Fibroblast of skin of abdomen (primary cell): ENCODE results near the gene TEAD4.

ENCODE experiments used
- DNase-seq: peaks from one replicate; pipeline ENCODE4 v3.0.0-alpha.2; 2013

Gene TEAD4

GRCh38 chr12:2960996-2961616 lies 1.9 kb downstream of the TEAD4 start:
- peak; percentile 17 for DNase-seq

GRCh38 chr12:2961705-2962104 lies 2.5 kb downstream of the TEAD4 start:
- DNase-seq = no peak

- DNase-seq = no peak
Observed at GRCh38 chr12:2963154-2963759, 4.1 kb downstream of the TEAD4 start.

GRCh38 chr12:2963760-2964292 lies 4.6 kb downstream of the TEAD4 start:
- peak; percentile 41 for DNase-seq

GRCh38 chr12:2967651-2968050 lies 8.5 kb downstream of the TEAD4 start:
- DNase-seq = no peak

GRCh38 chr12:2970744-2971143 lies 11.5 kb downstream of the TEAD4 start:
- DNase-seq = no peak

DNA sequence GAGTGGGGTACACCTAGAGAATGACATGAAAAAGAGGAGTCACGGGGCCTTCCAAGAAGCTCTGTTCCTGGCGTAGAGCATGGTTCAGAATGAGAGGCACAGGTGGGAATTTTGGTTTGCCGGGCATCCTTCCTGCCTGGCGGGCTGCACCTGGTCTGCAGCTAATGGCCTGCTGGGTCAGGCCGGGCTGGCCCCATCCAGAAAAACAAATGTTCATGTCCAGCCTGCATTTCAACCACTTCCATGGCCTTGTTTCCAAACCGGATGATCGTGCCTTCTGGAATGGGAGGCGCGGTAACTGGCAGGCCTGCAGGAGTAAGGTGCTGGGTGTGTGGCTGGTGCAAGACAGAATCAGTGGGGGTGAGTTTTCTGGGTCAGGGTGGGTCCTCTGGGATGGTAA lies 14.4 kb downstream of the TEAD4 start:
- no peak for DNase-seq

GRCh38 chr12:2974560-2974971 lies 15.4 kb downstream of the TEAD4 start:
- DNase-seq = peak; percentile 15

- DNase-seq = no peak
Observed at GRCh38 chr12:2976581-2976996, 17.4 kb downstream of the TEAD4 start.

GRCh38 chr12:2977776-2978175 lies 18.6 kb downstream of the TEAD4 start:
- no peak for DNase-seq

GRCh38 chr12:2979806-2980205 lies 20.6 kb downstream of the TEAD4 start:
- no peak for DNase-seq

- no peak for DNase-seq
Observed at GRCh38 chr12:2980630-2981029, 21.4 kb downstream of the TEAD4 start.

DNA sequence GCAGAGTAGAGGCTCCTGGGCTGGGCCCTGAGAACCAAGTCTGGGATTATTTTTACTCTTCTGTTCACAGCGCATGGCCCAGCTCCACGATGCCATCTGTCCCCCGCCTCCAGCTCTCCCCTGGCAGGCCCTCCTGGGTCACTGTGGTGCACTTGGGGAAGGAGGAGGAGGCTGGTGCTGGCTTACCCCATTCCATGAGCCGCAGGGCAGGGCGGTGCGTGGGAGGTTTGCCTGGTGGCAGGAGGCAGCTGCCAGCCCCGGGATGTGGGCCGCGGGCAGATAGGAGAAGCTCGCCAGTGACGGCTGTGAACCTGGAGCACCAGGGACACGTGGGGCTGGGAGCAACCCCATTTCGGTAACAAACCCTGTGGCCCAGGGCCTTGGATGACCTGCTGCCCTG lies 23.2 kb downstream of the TEAD4 start:
- DNase-seq = no peak

- no peak for DNase-seq
Observed at GRCh38 chr12:2984249-2984648, 25.1 kb downstream of the TEAD4 start.

DNA sequence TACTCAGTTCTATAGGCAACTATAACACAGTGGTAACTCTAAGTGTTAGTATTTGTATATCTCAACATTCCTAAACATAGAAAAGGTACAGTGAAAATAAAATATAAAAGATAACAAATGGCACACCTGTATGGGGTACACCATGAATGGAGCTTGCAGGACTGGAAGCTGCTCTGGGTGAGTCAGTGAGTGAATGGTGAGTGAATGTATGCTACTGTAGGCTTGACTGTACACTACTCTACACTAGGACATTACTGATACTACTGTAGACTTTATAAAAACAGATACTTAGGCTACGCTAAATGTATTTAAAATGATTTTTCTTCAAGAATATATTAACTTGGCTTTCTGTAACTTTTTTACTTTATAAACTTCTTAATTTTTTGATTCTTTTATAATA lies 25.5 kb downstream of the TEAD4 start:
- no peak for DNase-seq

DNA sequence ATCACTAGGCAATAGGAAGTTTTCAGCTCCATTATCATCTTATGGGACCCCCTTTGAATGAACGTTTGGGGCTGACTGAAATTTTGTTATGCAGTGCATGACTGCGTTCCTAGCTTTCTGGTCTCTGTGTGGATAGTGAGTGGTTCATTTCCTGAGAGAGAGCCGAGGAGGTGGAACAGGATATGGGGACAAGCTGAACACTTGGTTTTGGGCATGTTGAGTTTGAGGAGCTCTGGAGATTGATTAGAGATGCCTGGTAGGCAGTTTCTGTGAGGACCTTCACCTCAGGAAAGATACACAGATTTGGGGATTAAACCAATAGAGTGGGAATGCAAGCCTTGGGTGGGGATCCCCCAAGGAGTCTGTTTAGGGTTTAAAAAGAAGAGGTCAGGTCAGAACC lies 27.7 kb downstream of the TEAD4 start:
- DNase-seq = no peak

- DNase-seq = no peak
Observed at GRCh38 chr12:2988494-2988893, 29.3 kb downstream of the TEAD4 start.

GRCh38 chr12:2992724-2993123 lies 33.5 kb downstream of the TEAD4 start:
- DNase-seq = no peak

DNA sequence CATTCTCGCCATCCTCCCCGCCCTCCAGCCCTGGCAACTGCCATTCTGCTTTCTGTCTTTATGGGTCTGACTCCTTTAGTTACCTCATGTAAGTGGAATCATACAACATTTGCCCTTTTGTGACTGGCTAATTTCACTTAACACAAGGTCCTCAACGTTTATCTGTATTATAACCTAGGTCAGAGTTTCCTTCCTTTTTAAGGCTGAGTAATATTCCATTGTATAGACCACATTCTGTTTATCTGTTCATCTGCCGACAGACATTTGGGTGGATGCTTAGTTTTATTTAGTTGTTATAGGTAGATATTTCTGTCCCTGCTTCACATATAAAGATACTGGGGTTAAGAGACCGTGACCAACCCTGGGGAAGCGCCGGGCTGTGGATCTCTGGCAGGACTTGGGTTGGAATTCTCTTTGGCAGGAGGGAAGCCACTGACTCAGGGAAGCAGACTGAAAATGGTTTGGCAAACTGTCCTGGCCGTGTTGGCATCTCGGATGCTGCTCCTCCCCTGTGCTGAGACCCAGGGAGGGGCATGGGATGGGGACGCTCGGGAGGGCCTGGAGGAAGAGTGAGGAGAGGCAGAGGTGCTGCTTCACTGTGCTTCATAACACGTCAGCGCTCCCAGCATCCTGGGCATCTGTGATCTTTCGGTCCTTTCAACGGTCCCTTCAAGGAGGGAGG lies 38.9 kb downstream of the TEAD4 start:
- no peak for DNase-seq

DNA sequence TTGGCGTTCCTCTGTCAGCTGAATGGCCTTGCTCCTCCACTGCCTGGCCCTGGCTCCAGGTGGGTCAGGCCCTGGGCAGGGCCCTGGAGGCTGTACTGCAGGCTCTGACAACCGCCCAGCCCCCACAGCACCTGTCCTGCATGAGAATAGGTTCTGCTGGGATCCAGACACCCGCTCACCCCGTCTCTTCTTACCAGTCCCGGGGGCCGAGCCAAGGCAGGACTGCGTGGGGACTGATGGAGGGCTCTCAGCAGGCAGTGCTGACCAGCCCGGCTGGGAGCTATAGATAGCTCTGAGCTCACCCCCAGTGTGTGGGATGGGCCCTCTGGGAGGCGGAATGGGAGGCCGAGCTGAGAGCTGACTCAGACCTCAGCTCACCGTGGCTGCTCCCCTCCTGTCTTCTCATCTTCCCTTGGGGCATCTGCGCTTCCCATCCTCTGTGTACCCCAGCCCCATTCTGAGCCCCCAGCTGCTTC lies 39.6 kb downstream of the TEAD4 start:
- DNase-seq = peak; percentile 65

- DNase-seq = no peak
Observed at GRCh38 chr12:2999265-2999841, 40.2 kb downstream of the TEAD4 start.

- DNase-seq = no peak
Observed at GRCh38 chr12:3000548-3001275, 41.5 kb downstream of the TEAD4 start.

DNA sequence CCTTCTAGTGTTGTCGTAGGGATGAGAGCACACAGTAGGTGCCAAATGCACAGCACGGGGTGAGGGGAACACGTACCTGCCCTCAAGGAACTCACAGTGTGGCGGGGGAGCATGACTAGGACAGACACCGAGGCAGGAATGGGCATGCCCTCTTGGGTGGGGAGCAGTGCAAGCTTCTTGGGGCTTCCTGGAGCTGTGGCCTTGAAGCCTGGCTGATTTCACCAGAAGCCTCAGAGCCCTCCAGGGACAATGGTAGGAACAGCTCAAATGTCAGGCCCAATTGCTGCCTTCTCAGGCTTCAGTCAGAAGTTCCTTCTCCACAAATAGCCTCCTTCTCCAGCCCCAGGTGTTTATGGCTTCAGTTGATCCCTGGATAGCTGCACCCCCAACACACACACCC lies 43.4 kb downstream of the TEAD4 start:
- no peak for DNase-seq
